Liver (tissue), 9 donors: ENCODE results near the gene DDX39A. TPM values are rescaled to one million over a fixed set of nuclear protein-coding genes. Genes with fewer than 3 reads are reported as not detected.

Experiments used
- DNase-seq: peaks from one replicate; pipeline ENCODE4 v3.0.0-alpha.2; 2017; ENCODE audit warnings: low spot score
- H3K27ac ChIP-seq, 2 donors: one replicate each; pipeline ENCODE4 v1.7.0; 2013; ENCODE audit warnings: inconsistent platforms in 2 of 2, low read length in 2 of 2, control low read depth in 1 of 2, low read depth in 1 of 2, mild to moderate bottlenecking in 1 of 2
- H3K27me3 ChIP-seq, 4 donors: one replicate each; pipeline versions ENCODE4 v1.6.1 to v1.7.0; 2013; ENCODE audit warnings: low read length in 3 of 4, inconsistent platforms in 1 of 4, mild to moderate bottlenecking in 1 of 4, moderate library complexity in 1 of 4; ENCODE audit not compliant: control insufficient read depth in 4 of 4, insufficient read depth in 4 of 4
- H3K36me3 ChIP-seq, 4 donors: one replicate each; pipeline versions ENCODE4 v1.6.1 to v1.7.0; 2013; ENCODE audit warnings: low read length in 3 of 4, mild to moderate bottlenecking in 3 of 4, low read depth in 1 of 4, moderate library complexity in 1 of 4; ENCODE audit not compliant: control insufficient read depth in 4 of 4, insufficient read depth in 3 of 4
- H3K4me1 ChIP-seq, 4 donors: one replicate each; pipeline versions ENCODE4 v1.6.1 to v1.7.0; 2013; ENCODE audit warnings: low read length in 3 of 4, mild to moderate bottlenecking in 3 of 4, moderate library complexity in 1 of 4; ENCODE audit not compliant: control insufficient read depth in 4 of 4, insufficient read depth in 4 of 4
- H3K4me3 ChIP-seq, 3 donors: one replicate each; pipeline versions ENCODE4 v1.6.1 to v1.7.0; 2013; ENCODE audit warnings: low read length in 3 of 3, control low read depth in 1 of 3, low read depth in 1 of 3, mild to moderate bottlenecking in 1 of 3
- H3K9ac ChIP-seq, 2 donors: one replicate each; pipeline ENCODE4 v1.7.0; 2013; ENCODE audit warnings: low read length in 2 of 2, mild to moderate bottlenecking in 2 of 2, moderate library complexity in 2 of 2, control low read depth in 1 of 2, low read depth in 1 of 2
- H3K9me3 ChIP-seq, 4 donors: one replicate each; pipeline versions ENCODE4 v1.6.1 to v1.7.0; 2013; ENCODE audit warnings: low read length in 3 of 4; ENCODE audit not compliant: control insufficient read depth in 4 of 4
- EGR1 ChIP-seq, 2 donors: IDR thresholded peaks; 2 replicates each; pipeline ENCODE4 v1.6.1; 2016 to 2018; ENCODE audit warnings: antibody characterized with exemption in 2 of 2, low read depth in 2 of 2
- FOXA2 ChIP-seq: IDR thresholded peaks from 2 replicates; pipeline ENCODE4 v1.6.1; 2016; ENCODE audit warnings: antibody characterized with exemption
- GABPA ChIP-seq, 2 donors: IDR thresholded peaks in 1 of 2; conservative IDR thresholded peaks in 1 of 2; 2 replicates each; pipeline ENCODE4 v1.6.1; 2016; ENCODE audit warnings: antibody characterized with exemption in 2 of 2, mild to moderate bottlenecking in 1 of 2, moderate library complexity in 1 of 2
- HNF4A ChIP-seq, 2 donors: conservative IDR thresholded peaks; 2 replicates each; pipeline ENCODE4 v1.6.1; 2016; ENCODE audit warnings: antibody characterized with exemption in 2 of 2, mild to moderate bottlenecking in 2 of 2
- HNF4G ChIP-seq: IDR thresholded peaks from 2 replicates; pipeline ENCODE4 v1.6.1; 2016; ENCODE audit warnings: antibody characterized with exemption
- JUND ChIP-seq, 2 donors: IDR thresholded peaks; 2 replicates each; pipeline ENCODE4 v1.6.1; 2016; ENCODE audit warnings: antibody characterized with exemption in 2 of 2
- NR2F2 ChIP-seq: IDR thresholded peaks from 2 replicates; pipeline ENCODE4 v1.6.1; 2016; ENCODE audit warnings: antibody characterized with exemption
- RAD21 ChIP-seq, 2 donors: IDR thresholded peaks; 2 replicates each; pipeline ENCODE4 v1.6.1; 2016; ENCODE audit warnings: antibody characterized with exemption in 2 of 2, mild to moderate bottlenecking in 2 of 2
- RXRA ChIP-seq, 2 donors: IDR thresholded peaks; 2 replicates each; pipeline ENCODE4 v1.6.1; 2017 to 2018; ENCODE audit warnings: antibody characterized with exemption in 2 of 2, mild to moderate bottlenecking in 1 of 2
- SP1 ChIP-seq: IDR thresholded peaks from 2 replicates; pipeline ENCODE4 v1.6.1; 2018; ENCODE audit warnings: antibody characterized with exemption, mild to moderate bottlenecking
- TAF1 ChIP-seq: conservative IDR thresholded peaks from 2 replicates; pipeline ENCODE4 v1.6.1; 2016; ENCODE audit warnings: antibody characterized with exemption, mild to moderate bottlenecking
- YY1 ChIP-seq: IDR thresholded peaks from 2 replicates; pipeline ENCODE4 v1.6.1; 2016; ENCODE audit warnings: antibody characterized with exemption, mild to moderate bottlenecking
- WGBS: extraction: QIAGEN DNeasy Blood & Tissue Kit; methylation state at CpG from one replicate; pipeline ENCODE4 v1.1.7; 2013; 5-methylcytosine and 5-hydroxymethylcytosine counted together
- polyA plus RNA-seq, 2 donors: library from polyadenylated mRNA; stranded (reverse) in 1 of 2; unstranded in 1 of 2; fragments of 200-250 nt in 1 of 2; fragments of >200 nt in 1 of 2; fragmentation: Nextera tagmentation in 1 of 2; extraction: Ambion mirVana in 1 of 2; gene quantifications; one replicate each; pipeline versions ENCODE4 v1.2.1 to v1.2.3, GENCODE V29; 2013 to 2015
- total RNA-seq, 2 donors: library from RNA; depleted of rRNA; stranded (reverse); fragments of >200 nt; gene quantifications; one replicate each; pipeline ENCODE4 v1.2.3, GENCODE V29; 2014
- TF ChIP-seq, protein P1 (sequence below): IDR thresholded peaks from 2 replicates; pipeline ENCODE4 v1.6.1; 2016; ENCODE audit warnings: antibody characterized with exemption
- TF ChIP-seq, protein P2 (sequence below): IDR thresholded peaks from 2 replicates; pipeline ENCODE4 v1.6.1; 2016; ENCODE audit warnings: antibody characterized with exemption
- TF ChIP-seq, protein P3 (sequence below): fragments of 150-350 bp; IDR thresholded peaks from 2 replicates; pipeline ENCODE4 v1.5.1; 2017; ENCODE audit warnings: improper control_type of control experiment, low read depth, low read length; ENCODE audit not compliant: missing input control
- TF ChIP-seq, protein P4 (sequence below): IDR thresholded peaks from 2 replicates; pipeline ENCODE4 v1.6.1; 2016; ENCODE audit warnings: antibody characterized with exemption, mild to moderate bottlenecking
- TF ChIP-seq, protein P5 (sequence below): IDR thresholded peaks from 2 replicates; pipeline ENCODE4 v1.6.1; 2016; ENCODE audit warnings: antibody characterized with exemption
- donor health status: healthy.
- donor health status: healthy.
- donor health status: healthy.
- donor health status: healthy.
- donor health status: healthy.

Gene DDX39A
- total and polyA plus RNA-seq, 4 donors: 24.9 to 54.7 (median 35.4) TPM

DNA sequence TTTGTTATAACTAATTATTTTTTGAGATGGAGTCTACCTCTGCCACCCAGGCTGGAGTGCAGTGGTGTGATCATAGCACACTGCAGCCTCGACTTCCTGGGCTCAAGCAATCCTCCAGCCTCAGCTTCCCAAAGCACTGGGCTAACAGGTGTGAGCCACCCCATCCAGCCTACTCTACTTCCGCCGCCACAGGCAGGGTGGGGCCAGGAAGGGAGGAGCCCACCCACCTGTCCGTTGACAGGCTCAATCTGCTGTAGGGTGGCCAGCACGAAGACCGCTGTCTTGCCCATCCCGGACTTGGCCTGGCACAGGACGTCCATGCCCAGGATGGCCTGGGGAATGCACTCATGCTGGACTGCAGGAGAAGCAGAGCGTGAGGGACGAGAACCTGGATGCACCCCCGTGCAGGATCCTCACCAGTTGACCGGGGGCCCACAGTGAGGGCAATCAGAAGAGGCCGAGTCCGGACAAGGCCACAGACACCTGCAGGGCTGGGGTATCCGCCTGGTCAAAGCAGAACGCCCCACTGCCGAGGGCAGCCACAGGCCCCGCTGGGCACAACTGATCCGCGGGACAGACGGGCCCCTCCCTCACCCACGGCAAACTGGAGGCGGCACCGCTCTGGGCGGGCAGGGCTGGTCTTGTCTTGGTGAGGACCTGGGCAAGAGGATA, 6.7 kb downstream of the DDX39A start:
- TF ChIP-seq, protein P1, sequence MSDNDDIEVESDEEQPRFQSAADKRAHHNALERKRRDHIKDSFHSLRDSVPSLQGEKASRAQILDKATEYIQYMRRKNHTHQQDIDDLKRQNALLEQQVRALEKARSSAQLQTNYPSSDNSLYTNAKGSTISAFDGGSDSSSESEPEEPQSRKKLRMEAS: no peak
- TF ChIP-seq, protein P2, sequence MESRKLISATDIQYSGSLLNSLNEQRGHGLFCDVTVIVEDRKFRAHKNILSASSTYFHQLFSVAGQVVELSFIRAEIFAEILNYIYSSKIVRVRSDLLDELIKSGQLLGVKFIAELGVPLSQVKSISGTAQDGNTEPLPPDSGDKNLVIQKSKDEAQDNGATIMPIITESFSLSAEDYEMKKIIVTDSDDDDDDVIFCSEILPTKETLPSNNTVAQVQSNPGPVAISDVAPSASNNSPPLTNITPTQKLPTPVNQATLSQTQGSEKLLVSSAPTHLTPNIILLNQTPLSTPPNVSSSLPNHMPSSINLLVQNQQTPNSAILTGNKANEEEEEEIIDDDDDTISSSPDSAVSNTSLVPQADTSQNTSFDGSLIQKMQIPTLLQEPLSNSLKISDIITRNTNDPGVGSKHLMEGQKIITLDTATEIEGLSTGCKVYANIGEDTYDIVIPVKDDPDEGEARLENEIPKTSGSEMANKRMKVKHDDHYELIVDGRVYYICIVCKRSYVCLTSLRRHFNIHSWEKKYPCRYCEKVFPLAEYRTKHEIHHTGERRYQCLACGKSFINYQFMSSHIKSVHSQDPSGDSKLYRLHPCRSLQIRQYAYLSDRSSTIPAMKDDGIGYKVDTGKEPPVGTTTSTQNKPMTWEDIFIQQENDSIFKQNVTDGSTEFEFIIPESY: no peak
- TF ChIP-seq GABPA (IDR thresholded peaks at IDR 0.05 in 1 of 2, conservative IDR thresholded peaks at IDR 0.05 in 1 of 2): no peak
- TF ChIP-seq, protein P3, sequence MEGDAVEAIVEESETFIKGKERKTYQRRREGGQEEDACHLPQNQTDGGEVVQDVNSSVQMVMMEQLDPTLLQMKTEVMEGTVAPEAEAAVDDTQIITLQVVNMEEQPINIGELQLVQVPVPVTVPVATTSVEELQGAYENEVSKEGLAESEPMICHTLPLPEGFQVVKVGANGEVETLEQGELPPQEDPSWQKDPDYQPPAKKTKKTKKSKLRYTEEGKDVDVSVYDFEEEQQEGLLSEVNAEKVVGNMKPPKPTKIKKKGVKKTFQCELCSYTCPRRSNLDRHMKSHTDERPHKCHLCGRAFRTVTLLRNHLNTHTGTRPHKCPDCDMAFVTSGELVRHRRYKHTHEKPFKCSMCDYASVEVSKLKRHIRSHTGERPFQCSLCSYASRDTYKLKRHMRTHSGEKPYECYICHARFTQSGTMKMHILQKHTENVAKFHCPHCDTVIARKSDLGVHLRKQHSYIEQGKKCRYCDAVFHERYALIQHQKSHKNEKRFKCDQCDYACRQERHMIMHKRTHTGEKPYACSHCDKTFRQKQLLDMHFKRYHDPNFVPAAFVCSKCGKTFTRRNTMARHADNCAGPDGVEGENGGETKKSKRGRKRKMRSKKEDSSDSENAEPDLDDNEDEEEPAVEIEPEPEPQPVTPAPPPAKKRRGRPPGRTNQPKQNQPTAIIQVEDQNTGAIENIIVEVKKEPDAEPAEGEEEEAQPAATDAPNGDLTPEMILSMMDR: no peak
- TF ChIP-seq YY1: no peak
- TF ChIP-seq RXRA (IDR thresholded peaks at IDR 0.05): no peak
- TF ChIP-seq, protein P4, sequence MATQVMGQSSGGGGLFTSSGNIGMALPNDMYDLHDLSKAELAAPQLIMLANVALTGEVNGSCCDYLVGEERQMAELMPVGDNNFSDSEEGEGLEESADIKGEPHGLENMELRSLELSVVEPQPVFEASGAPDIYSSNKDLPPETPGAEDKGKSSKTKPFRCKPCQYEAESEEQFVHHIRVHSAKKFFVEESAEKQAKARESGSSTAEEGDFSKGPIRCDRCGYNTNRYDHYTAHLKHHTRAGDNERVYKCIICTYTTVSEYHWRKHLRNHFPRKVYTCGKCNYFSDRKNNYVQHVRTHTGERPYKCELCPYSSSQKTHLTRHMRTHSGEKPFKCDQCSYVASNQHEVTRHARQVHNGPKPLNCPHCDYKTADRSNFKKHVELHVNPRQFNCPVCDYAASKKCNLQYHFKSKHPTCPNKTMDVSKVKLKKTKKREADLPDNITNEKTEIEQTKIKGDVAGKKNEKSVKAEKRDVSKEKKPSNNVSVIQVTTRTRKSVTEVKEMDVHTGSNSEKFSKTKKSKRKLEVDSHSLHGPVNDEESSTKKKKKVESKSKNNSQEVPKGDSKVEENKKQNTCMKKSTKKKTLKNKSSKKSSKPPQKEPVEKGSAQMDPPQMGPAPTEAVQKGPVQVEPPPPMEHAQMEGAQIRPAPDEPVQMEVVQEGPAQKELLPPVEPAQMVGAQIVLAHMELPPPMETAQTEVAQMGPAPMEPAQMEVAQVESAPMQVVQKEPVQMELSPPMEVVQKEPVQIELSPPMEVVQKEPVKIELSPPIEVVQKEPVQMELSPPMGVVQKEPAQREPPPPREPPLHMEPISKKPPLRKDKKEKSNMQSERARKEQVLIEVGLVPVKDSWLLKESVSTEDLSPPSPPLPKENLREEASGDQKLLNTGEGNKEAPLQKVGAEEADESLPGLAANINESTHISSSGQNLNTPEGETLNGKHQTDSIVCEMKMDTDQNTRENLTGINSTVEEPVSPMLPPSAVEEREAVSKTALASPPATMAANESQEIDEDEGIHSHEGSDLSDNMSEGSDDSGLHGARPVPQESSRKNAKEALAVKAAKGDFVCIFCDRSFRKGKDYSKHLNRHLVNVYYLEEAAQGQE: no peak
- TF ChIP-seq SP1: no peak
- TF ChIP-seq EGR1 (IDR thresholded peaks at IDR 0.05; ENCODE audit: low read depth in 2 of 2): no peak
- no peak for TF ChIP-seq HNF4G
- TF ChIP-seq FOXA2: no peak
- no peak for TF ChIP-seq NR2F2
- no peak for TF ChIP-seq JUND (IDR thresholded peaks at IDR 0.05)
- DNase-seq: no peak
- H3K4me3 ChIP-seq: no peak overlapping the region
- H3K36me3 ChIP-seq: peaks cover 27 to 58% (median 39%) of the 10 kb centered on the region in 4 donors
- no peaks in the 10 kb centered on the region for H3K9me3 ChIP-seq
- no peak overlapping the region for H3K27ac ChIP-seq
- peaks cover 3 to 12% (median 3%) of the 10 kb centered on the region in 4 donors for H3K4me1 ChIP-seq
- H3K27me3 ChIP-seq: no peaks in the 10 kb centered on the region
- WGBS: 90% methylated on average over 25 of the region's 25 CpGs
- no peak overlapping the region for H3K9ac ChIP-seq

DNA sequence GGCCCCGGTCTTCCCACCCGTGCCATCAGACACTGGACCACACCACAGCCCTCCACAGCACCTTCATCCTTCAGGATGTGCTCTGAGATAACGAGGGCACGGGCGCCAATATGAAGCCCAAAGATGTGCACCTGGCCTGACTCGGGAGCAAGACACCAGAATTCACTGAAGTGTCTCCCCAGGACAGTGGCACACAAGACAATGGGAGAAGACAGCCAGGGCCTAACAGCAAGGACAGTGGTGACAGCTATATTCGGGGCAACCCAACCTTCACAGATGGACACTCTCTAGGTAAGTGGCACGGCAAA, 7.2 kb downstream of the DDX39A start:
- Histone ChIP-seq H3K27ac (no peak overlapping the region), H3K9me3 (no peaks in the 10 kb centered on the region), H3K4me3 (no peak overlapping the region), H3K4me1 (peaks cover under 1 to 8% (median 3%) of the 10 kb centered on the region in 4 donors), H3K27me3 (no peaks in the 10 kb centered on the region), H3K9ac (no peak overlapping the region), H3K36me3 (peaks cover 27 to 60% (median 39%) of the 10 kb centered on the region in 4 donors)
- no peak for DNase-seq
- 89% methylated on average over 8 of the region's 8 CpGs for WGBS
- no peak for TF ChIP-seq SP1
- TF ChIP-seq HNF4G: no peak
- no peak for TF ChIP-seq RAD21 (IDR thresholded peaks at IDR 0.05)
- no peak for TF ChIP-seq YY1
- no peak for TF ChIP-seq EGR1 (IDR thresholded peaks at IDR 0.05; ENCODE audit: low read depth in 2 of 2)
- TF ChIP-seq, protein P4: no peak
- TF ChIP-seq, protein P5, sequence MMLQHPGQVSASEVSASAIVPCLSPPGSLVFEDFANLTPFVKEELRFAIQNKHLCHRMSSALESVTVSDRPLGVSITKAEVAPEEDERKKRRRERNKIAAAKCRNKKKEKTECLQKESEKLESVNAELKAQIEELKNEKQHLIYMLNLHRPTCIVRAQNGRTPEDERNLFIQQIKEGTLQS: no peak
- no peak for TF ChIP-seq TAF1
- TF ChIP-seq HNF4A (conservative IDR thresholded peaks at IDR 0.05): no peak
- TF ChIP-seq, protein P1: no peak
- TF ChIP-seq, protein P2: no peak
